NK-92 (cell line): ENCODE data around the gene MFSD2A.
"Not testable (repeated sequence)": the region's sequence is repeated elsewhere in the genome, so short reads cannot be mapped to it uniquely, and the experiment has no call there.

Source experiments
- DNase-seq: peaks from one replicate; lab custom pipeline; 2025; ENCODE audit not compliant: unreplicated experiment; lab: John Stamatoyannopoulos, UW

MFSD2A gene

DNA sequence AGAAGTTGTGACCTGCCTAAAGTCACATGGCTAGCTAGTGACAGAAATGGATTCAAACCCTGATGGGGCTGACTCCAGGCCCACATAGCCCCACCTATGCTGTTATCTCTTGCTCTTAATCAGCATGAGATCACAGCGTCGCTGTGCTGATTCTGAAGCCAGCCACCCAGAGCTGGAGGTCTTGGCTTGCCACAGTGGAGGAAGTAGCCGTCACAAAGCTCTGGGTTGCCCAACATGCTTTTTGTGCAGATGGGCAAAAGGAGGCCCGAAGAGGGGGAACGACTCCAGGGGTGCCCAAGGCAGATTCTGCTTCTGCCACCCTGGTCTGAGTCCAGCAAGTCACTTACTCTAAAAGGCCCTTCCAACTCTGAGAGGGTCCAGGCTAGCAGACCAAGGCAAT lies 14.7 kb upstream of the MFSD2A start:
- no peak for DNase-seq

DNA sequence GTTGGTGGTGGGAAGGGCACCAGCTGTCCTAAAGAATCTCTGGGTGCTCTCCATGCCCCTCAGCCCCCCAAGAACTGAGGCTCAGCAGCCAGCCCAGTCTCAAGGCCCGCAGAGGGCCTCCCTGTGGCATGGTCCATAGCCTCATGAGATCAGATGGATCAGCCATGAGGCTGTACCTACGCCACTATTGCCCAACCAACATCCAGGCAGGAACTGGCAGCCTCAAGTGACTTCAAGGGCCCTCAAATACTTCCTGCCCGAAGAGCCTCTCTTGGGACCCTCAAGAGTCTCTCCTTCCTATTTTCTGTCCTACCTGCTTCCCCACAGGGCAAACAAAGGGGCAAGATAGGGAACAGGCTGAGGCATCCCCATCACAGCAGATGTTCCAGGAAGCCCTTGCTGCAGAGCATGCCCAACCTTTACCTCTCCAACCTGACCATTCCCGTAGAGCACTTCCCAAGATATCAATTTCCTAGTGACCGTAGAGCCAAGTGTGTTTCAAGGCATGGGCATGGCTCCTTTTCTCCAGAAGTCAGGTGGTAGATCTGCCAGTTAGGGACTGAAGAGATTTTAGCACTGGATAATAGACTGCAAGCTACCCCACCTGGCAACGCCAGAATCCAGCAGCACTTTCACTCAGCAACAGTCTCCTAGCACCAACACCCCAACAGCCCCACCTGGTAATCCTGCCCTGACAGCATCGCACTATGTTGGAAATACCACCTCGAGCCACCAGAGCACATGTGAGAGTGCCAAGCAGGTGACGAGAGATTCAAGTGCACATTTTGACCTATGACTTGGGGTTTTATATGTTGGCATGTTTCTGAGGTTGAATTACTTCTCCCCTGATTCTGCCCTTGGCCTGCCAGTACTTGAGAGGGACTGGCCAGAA lies 13.7 kb upstream of the MFSD2A start:
- DNase-seq = no peak

DNA sequence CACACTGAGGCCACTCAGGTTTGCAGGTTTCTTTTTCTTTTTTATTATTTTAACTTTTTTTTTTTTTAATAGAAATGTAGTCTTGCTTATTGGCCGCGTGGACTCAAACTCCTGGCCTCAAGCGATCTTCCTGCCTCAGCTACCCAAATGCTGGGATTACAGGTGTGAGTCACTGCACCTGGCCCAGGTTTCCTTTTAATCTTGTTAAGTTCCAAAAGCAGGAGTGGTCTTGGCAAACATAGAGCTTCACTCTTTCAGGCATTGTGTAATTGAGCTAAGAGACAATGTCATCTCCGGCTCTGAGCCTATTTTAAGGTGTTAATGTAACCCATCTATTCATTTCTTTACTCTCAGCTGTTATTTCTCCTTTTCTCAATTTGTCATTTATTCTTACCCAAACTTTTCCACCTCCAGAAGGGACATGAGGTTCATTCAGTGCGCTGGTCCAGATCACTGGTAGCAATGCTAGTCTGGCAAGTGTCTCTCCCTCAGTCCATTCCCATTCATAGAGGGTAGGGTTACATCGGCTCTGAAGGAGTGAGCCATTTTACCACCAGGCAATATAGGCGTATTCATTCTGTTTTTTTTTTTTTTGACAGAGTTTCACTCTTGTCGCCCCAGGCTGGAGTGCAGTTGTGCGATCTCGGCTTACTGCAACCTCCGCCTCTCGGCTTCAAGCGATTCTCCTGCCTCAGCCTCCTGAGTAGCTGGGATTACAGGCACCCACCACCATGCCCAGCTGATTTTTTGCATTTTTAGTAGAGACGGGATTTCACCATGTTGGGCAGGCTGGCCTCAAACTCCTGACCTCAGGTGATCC lies 11.3 kb upstream of the MFSD2A start:
- DNase-seq = no peak

DNA sequence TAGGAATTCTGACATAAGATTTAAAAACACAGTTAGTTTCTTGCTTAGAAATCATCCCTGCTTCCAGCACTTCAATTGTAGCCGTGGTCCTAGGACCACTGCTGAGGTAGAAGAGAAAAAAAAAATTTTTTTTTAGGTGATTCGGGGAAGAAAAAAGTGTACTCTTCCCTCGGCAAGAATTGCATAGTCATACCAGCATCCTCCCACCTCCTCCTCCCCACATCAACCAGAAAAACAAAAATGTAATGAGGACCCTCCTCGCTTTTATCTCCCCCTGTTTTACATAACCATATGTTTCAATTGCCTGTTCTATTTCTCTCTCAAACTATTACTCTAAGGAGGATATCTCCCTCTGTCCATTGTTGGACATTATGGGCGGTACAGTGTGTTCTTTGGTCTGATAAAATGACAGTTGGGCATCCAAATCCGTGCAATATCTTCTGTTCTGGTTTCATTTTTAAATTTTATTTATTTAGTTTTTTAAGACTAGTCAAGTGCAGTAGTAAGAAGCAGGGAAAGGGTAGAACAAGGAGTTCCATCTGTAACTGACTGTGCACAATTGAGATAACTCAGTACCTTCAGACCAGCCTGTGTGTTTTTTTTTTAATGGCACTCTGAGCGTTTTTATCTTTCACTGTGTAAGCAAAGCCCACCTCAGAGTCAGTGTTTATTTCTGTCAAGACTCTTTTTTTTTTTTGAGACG lies 10.4 kb upstream of the MFSD2A start:
- DNase-seq = no peak

DNA sequence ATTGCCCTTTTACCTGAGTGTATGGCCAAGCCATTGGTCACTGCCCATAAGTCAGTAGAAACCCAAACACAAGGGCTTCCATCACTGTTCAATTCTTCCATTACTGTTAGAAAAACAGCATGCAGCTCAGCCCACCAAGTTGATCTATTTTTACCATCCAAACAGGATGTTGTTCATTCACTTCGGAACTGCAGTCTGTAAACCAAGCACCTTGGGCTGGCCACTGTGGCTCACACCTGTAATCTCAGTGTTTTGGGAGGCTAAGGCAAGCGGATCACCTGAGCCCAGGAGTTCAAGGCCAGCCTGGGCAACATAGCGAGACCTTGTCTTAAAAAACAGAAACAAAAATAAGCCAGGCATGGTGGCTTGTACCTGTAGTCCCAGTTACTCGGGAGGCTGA lies 8.7 kb upstream of the MFSD2A start:
- no peak for DNase-seq

DNA sequence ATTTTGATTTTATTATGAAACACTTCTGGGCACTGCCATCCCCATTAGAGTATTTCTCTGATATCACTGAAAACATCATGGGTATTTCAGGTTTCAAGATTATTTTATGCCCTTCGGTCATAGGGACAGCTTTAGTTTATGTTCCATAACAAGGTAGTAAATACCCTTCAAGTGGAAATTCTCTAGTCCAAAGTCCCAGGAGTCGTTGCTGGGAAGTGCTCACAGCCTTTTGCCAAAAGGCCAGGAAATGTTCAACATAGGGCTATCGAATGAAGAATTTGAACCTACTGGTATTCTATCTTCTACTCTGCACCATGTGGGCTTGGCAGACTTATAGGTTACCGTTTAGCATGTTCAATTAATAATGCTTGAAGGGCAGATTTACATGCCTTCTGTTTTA lies 7.7 kb upstream of the MFSD2A start:
- no peak for DNase-seq

DNA sequence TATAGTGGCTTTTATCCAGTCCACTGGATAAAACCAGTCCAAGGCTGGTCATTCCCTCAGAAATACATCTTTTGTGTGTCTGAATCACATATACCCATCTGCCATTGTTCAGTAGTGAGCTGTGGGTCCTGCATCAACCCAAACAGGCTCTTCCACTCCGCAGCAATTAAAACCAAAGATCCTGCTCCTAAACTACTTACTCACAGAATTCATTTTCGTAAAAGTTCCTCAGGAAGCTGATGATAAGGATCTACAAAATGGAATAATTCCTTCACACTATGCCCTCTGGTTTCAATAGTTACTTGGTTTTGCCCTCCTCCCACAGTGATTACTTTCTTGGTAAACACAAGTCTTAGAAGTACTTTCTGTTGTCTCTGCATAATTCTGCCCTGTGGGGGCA lies 5.1 kb upstream of the MFSD2A start:
- DNase-seq = no peak

DNA sequence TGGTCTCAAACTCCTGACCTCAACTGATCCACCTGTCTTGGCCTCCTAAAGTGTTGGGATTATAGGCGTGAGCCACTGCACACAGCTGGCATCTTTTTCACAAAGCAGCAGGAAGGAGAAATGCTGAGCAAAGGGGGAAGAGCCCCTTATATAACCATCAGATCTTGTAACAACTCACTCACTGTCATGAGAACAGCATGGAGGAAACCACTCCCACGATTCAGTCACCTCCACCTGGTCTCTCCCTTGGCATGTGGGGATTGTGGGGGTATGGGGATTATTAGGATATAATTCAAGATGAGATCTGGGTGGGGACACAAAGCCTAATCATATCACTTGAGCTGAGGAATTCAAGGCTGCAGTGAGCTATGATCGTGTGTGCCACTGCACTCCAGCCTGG lies 3.0 kb upstream of the MFSD2A start:
- DNase-seq = no peak

DNA sequence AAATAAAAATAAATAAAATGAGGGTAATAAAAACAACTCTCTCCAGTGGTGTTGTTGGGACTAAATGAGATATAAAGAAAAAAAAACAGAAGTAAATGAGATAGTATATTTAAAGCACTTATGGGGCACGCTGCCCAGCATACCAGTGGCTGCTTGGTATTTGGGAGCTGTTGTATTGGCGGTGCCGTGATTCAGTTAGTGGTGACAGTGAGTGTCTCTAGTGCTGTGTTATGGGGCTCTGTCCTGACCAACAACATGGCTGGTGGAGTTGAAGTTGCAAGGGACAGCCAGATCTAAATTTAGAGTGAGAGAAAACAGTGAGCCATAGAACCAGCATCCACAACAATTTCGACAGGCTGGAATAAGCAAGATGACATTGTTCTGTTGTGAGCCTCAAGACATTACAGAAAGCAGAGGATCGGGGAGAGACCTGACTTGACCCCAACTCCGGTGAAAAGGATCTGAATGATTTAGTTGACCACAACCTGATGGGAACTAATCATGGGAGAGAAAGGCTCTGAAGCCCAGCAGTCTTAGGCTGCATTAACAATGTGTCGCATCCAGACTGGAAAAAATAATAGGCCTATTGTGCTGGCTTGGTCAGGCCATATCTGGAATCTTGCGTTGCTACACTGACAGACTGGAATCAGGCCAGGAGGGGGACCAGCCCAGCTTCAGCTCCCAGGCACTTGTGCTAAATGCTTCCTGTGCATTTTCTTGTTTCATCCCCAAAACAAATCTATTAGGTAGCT lies 2.4 kb upstream of the MFSD2A start:
- no peak for DNase-seq

DNA sequence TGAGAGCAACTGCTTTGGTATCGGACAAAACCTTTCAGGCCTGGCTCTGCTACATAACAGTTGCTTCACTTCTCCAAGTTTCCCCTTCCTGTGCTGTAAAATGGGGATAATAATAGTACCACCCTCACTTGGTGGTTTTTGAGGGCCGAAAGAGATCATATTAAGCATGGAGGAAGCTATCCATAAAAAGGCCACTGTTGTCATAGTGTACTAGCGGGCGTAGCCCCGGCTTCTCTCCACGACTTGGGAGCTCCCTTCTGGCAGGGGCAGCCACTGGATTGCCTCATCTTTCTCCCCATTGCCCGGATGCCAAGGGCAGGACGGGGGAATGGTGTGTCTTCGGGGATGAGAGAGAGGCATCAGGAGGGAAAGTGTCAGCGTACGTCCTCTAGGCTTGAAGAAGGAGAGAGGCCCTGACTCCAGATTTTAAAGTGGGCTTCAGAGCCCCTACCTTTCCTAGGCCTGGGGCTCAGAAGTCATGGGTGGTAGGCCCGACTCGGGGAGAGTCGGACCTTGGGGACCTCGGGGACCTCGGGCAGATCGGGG lies 548 bp upstream of the MFSD2A start:
- DNase-seq = no peak

DNA sequence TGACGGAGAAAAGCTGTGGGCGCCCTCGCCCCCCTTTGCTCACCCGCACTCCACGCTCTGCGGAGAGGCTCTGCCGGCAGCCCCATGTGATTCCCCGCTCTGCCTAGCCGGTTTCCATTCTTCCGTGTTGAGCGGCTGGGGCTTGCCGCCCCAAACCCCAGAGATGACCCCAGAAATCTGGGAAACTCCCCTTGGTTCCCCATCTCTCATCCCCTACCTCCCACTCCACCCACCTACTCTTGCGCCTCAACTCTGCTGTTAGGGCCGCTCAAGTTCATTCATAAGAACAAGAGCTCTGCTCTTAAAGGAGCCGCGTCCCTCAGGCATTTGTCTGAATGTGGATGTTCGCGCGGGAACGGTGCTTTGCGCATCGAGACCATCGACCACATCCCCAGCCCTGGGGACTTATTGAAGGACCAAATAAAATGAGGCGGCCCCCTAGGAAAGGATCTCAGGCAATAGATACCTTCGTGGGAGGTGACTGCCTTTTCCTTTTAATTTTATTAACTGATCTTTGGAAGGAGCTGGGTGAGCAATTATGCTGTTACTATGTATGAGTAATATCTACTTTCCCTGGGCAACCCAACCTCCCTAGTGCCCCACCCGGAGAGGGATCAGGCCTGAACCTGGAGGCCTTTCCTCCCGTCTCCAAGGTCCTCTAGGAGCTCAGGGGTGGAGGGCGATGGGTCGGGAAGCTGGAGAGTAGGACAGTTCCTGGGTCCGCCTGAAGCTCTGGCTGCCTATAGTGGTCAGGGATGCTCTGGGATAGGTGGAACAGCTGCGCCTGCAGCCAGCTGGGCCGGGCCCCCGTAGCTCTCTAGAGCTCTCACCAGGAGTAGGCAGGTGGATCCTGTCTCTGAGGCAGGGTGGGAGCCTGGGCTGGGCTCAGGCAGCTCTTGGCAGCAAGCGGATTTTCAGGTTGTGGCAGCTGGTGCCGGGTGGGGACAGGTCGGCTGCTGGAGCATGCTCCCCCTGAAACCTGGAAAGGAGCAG lies 898 bp downstream of the MFSD2A start:
- DNase-seq = no peak

DNA sequence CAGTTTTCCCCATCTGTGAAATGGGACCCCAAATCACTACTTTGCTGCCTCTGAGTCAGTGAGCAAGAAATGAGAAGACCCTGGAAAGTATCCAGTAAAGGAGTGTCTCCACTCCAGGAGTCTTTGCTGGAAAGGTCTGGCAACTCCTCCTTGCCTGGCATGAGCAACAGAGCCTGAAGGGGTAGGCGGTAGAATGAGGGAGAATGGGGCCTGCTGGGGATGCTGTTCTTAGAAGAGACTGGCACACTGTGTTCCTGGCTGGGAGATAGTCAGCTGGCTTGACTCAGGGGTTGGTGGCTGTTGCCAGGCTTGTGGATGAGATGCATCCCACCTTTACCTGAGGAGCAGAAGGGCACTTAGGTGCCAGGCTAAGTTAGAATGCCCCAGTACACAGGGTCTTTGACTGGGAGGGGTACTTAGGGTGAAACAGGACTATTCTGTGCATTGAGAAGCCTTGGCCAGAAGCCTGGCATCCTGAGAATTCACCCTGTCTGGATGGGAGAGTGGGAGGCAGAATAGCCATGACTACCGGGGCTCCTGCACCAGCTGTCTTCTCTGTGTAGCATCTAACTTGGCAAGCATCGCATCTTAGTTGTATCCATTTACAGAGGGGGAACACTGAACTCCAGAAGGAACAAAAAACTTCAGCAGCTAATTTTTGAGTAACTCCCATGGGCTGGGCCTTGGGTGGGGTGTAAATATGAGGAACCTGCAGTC lies 2.5 kb downstream of the MFSD2A start:
- DNase-seq = no peak

DNA sequence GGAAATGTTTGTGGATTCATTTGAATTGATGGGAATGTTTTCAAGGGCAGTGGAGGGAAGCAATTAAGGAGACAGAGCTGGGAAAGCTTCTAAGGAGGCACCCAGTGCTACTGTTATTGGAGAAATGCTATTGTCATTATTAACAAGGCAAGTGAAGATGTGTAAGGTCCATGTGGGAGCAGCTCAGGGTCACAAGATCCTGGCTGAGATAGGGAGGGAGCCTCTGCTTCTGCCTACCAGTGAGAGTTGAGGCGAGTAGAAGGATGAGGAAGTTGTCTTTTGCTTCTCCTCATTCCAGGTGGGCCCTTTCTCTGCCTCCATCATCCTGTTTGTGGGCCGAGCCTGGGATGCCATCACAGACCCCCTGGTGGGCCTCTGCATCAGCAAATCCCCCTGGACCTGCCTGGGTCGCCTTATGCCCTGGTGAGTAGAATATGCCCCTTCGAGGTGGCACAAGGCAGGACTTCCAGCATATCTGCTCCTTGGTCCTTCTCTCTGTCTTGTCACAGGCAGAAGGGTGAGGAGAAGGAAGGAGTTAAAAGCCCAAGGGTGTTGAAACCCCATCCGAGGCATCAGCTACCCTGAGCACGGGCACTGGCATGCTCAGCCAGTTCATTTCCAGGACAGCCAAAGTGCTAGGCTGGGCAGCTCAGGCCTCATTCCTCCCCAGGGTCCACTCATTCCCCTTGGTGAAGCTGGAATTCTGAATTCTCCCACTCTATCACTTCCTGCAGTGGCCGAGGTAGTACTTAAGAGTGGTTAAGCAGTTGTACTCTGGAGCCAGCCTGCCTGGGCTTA lies 3.7 kb downstream of the MFSD2A start:
- DNase-seq = no peak

DNA sequence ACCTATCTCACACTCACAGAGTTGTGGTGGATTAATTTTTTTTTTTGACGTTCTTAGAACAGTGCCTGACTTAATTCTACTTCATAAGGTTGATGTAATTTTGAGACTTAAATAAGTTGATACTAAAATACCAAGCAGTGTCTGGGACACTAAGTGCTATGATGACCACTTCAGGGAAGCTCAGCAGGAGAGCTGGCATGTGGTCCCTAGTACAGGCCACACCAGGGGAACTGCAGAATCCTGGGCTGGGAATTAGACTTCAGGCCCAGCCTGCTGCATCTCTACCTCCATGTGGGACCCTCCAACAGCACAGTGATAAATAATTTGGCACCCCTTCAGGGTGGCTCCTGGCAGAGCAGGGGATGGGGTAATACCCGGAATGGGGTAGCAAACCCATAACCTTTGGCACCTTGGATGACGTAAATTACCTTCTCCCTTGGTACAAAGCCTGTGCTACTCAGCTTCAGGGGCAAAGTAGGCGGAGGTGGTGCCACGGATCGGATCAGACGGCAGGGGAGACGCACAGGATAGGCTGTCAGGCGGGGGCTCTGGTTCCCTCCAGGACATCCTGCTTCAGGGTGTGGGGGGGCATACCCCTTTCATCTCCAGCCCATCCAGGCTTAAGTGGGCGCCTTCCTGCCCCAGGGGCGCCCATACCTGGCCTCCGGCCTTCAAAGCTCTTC lies 4.8 kb downstream of the MFSD2A start:
- no peak for DNase-seq

DNA sequence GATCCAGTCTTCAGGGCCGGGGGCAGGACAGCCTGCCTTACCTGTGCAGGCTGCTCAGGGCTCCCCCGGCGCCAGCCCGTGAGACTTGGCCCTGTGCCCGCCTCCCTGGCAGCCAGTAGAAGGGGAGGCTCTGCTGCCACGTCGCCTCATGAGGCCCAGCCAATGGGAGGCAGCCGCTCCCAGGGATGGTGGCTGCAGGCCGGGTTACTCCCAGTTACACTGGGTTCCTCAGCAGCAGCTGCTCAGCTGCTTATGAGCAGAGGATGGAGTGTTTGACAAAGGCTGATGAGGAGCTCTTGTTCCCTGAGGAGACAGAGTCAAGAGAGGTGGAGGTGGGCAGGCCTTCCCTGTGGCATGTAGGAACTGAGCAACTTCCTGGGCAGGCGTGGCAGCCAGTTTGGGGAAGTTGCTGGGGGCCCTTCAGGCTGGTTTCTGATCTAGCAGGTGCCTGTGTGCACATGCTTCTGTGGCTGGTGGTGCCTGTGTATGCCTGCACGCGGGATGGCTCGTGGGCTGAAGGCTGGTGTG lies 5.5 kb downstream of the MFSD2A start:
- no peak for DNase-seq

DNA sequence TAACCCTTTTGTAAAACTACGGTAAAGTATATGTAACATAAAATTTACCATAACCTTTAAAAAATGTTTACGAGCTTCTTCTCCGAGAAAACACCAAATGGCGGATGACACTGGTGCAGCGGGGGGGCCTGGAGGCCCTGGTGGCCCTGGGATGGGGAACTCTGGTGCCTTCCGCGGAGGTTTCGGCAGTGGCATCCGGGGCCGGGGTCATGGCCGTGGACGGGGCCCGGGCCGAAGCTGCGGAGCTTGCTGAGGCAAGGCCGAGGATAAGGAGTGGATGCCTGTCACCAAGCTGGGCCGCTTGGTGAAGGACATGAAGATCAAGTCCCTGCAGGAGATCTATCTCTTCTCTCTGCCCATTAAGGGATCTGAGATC lies 7.5 kb downstream of the MFSD2A start:
- DNase-seq = no peak

DNA sequence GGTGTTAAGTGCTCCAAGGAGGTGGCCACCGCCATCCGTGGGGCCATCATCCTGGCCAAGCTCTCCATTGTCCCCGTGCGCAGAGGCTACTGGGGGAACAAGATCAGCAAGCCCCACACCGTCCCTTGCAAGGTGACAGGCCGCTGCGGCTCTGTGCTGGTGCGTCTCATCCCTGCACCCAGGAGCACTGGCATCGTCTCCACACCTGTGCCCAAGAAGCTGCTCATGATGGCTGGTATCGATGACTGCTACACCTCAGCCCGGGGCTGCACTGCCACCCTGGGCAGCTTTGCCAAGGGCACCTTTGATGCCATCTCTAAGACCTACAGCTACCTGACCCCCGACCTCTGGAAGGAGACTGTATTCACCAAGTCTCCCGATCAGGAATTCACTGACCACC lies 8.0 kb downstream of the MFSD2A start:
- DNase-seq = not testable (repeated sequence)
